ENCODE measurements around the gene RASSF5.

RASSF5 gene

GRCh38 chr1:206551986-206552326 is 44.6 kb downstream of the RASSF5 start:
- no peak for DNase-seq

DNA sequence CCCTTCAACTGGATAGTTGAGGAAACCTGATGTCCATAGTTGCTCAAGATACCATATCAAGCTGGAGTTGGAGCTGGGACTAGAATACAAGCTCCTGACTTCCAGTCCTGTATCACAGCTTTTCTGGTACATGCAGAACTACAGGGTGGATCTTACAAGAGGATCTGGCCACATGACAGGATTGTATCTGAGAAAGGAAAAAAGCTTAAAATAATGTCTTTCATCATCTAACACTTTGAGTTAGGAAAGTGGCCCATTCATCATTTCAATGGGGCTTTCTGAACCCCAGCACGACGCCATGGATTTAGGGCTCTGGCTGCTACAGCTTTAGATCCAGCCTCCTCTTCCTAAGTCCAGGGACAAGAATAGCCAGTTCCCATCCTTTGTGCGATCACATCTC is 46.9 kb downstream of the RASSF5 start:
- DNase-seq = no peak

GRCh38 chr1:206554701-206555472 is 47.6 kb downstream of the RASSF5 start:
- no peak for DNase-seq

- DNase-seq = peak; percentile 80
These were observed 48.2 kb downstream of the RASSF5 start for GRCh38 chr1:206555473-206555935.

- DNase-seq = no peak
These were observed 48.9 kb downstream of the RASSF5 start for GRCh38 chr1:206556047-206556749.

DNA sequence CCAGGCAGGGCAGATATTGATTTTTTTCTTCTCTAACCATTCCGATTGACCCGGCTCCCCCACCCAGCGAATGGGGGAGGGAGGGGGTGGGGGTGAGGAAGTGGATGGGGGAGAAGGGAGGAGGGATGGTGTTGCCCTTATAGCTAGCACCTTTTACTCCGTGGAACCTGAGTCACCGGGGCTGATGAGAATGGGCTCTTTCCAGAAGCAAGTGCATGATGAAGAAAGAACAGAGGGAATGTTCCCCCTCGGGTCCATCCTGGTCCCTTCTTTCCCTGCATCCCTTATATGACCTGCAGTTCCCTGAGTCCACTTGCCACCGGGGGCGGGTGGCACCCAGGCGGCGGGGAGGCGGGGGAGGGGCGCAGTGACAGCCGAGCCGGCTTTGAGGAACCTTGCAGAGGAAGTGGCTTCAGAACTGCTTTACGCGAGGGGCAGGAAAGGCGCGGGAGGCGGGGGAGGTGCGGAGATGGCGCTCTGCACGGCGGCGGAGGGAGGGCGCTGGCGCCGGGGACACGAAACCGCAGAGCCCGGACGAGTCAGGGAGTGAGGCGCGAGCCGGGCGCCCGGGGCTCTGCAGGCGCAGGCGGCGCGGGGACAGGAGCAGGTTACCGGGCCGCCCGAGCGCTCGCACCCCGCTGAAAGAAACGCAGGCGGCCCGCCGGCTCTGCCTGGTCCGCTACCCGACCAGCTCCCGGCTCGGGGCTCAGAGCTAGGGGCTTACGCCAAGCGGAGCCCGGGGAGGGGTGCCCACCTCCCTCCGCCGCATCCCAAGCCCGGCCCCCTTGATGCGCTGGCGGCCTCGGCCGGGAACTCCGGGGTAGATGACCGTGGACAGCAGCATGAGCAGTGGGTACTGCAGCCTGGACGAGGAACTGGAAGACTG is 49.7 kb downstream of the RASSF5 start:
- DNase-seq = peak; percentile 92

GRCh38 chr1:206557636-206558473 is 50.5 kb downstream of the RASSF5 start:
- no peak for DNase-seq

- DNase-seq = no peak
These were observed 51.7 kb downstream of the RASSF5 start for GRCh38 chr1:206558794-206559671.

- no peak for DNase-seq
These were observed 52.3 kb downstream of the RASSF5 start for GRCh38 chr1:206559672-206559995.

- no peak for DNase-seq
These were observed 52.8 kb downstream of the RASSF5 start for GRCh38 chr1:206560007-206560716.

DNA sequence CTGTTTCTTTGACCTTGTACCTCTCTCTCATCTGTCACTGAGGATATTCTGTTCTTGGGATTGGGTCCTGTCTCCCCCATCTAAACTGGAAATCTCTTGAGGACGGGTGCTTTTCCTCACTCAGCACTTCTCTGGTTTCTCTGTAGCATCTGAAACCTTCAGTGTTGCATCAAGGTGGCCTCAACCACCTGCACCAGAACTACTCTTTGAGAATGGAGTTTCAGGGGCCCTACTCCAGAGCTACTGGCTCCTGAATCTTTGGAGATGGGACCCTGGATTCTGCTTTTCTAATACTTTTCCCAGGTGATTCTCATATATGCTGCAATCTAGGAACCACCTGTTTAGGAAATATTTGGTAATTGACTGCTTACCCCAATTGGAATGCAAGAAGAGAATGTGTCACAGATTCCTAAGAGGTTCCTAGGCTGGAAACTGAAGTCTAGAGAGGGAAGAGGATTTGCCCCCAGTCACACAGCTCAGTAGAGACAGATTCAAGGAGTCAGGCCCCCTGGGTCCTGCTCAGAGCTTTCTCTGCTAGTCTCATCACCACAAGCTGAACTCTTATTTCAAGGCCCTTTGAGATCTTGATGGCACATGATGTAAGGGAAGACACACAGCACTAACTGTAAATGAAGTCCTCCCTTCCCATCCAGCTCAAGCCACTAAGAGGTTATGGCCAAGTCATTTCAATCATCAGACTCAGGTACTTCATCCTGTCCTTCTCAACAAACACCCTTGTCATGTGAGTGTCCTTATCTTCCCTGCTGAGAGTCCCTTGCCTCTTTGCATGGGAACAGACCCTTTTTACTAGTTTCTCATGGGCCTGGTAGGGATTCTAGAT is 56.3 kb downstream of the RASSF5 start:
- no peak for DNase-seq

DNA sequence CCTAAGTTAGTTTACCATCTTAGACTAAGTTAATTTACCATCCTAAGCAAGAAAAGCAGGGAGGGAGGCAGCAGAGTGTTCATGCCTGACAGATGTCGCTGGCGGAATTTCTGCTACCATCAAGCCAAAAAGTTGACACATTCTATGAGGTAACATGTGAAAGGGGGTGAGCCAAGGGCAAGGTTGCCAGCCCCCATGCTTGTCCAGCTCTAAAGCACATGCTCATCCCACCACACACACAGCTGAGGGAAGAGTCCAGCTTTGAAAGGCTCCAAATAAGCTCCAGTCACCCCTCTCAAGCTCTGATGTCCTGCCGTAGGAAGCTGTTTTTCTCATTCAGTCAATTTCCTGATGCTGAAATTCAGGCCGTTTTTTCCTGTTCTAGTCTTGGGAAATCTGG is 58.7 kb downstream of the RASSF5 start:
- no peak for DNase-seq

DNA sequence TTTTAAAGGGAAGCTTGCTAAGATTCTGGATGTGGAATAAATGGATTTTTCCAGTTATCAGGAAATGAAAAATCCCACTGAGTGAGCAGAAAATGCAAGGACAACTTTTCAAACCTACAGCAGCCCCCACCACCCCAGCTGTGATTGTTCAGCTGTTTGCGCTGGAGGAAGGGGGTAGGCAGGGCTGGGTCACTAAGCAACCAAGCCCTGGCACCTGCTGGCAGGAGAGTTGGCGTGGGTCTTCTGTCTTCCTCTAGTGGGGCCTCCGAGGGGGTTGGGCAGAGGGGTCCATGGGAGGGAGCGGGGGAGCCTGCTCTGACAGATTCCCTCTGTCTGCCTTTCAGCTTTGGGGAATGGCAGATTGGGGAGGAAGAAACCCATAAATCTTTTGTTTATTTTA is 59.7 kb downstream of the RASSF5 start:
- DNase-seq = no peak

DNA sequence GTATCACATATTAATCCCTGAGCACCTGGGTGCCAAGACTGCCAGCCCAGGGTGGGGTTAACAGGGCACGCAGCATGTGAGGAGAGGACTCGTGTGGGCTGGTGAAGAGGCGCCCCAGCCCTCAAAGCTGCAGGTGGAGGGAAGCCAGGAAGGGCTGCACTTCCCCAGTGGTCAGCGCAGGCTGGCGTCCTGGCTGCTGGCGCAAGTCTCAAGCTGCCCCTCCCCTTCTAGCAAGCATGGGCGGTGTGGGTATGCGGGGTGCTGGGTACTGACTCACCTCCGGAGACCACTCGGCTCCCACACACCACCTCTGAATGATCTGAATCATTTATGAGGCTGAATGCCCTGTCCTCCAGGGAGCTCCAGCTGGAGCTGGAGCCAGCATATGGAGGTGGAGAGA is 60.9 kb downstream of the RASSF5 start:
- DNase-seq = no peak

GRCh38 chr1:206568779-206569352 is 61.5 kb downstream of the RASSF5 start:
- DNase-seq = no peak

- DNase-seq = no peak
These were observed 62.2 kb downstream of the RASSF5 start for GRCh38 chr1:206569556-206569955.

DNA sequence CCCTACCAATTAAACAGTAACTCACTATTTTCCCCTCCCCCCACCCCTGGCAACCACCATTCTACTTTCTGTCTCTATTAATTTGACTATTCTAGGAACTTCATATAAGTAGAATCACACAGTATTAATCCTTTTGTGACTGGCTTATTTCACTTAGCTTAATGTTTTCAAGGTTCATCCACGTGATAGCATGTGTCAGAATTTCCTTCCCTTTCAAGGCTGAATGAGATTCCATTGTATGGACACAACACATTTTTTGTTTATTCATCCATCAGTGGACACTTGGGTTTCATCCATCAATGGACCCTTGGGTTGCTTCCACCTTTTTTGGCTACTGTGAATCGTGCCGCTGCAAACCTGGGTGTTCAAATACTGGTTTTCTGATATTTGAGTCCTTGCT is 63.2 kb downstream of the RASSF5 start:
- no peak for DNase-seq

DNA sequence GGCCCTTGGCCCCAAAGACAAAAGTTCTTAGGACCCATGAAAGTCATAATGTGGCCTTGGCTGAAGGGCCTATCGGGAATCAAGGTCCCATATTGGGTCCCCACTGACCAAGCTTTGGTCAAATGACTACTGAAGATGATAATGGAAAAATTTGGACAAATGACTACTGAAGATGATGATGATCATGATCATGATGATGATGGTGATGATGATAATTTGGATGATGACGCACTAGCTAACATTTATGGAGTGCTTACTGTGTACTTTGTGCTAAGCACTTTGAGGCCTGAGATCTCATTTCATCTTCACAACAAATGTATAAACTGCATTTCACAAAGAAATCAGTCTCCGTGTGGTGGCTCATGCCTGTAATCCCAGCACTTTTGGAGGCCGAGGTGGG is 65.5 kb downstream of the RASSF5 start:
- no peak for DNase-seq

- no peak for DNase-seq
These were observed 66.0 kb downstream of the RASSF5 start for GRCh38 chr1:206573319-206573718.

GRCh38 chr1:206573762-206574161 is 66.4 kb downstream of the RASSF5 start:
- no peak for DNase-seq
